ENCODE data around the gene HSP90AA1. TPM values are rescaled to one million over a fixed set of nuclear protein-coding genes. Genes with fewer than 3 reads are reported as not detected.

The HSP90AA1 gene
- total and polyA plus RNA-seq, 2 of the 8 experiments (the other 6 are each of a cell fraction or from before 2014, with no cell fraction given) = 339 to 878 TPM

DNA sequence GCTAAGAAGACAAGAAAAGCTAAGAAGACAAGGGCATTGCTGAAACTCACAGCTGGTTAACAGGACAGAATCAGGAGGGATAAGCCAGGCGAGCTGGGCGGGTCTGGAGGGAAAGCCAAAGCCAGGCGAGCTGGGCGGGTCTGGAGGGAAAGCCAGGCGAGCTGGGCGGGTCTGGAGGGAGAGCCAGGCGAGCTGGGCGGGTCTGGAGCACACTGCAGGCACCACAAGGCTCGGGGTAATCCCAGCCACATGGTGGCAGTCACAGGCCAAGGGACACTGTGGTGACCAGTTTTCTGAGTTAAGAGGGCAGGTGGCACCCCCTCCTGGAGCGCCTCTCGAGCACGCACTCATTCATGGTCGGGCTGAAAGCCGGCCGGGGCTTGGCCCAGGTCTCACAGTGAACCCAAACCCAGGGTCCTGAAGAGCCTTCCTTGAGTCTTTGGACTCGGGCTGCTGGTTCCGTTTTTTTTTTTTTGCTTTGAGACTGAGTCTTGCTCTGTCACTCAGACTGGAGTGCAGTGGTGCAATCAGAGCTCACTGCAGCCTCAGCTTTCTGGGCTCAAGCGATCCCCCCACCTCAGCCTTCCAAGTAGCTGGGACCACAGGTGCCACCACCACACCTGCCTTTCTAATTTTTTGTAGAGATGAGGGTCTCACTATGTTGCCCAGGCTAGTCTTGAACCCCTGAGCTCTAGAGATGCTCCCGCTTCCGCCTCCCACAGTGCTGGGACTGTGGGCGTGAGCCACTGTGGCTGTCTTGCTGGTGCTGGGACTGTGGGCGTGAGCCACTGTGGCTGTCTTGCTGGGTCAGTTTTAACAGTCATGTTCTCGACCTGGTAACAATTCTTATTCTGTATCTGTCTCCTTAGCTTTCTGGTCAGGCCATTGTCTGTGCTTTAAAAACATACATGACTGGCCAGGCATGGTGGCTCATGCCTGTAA lies 40.2 kb downstream of the HSP90AA1 start:
- FAIRE-seq (no peak), DNase-seq (ENCODE audit: low read depth in 1 of 2, low spot score in 2 of 2) (peak; percentile 75 to 81)
- TF ChIP-seq RAD21 (IDR thresholded peaks at IDR 0.05 in 1 of 2, conservative IDR thresholded peaks at IDR 0.05 in 1 of 2; ENCODE audit: low read depth in 2 of 2, low read length in 2 of 2) (peak; percentile 80 to 84), CHD2 (IDR thresholded peaks at IDR 0.05; ENCODE audit: low read length) (no peak), POLR2A (IDR thresholded peaks at IDR 0.05; ENCODE audit: control extremely low read depth in 1 of 2, low read depth in 2 of 2, low read length in 2 of 2) (0 out of 3 replicates have a peak, but pooled peaks of 1 of the 2 experiments have one; percentile 15), SIN3A (conservative IDR thresholded peaks at IDR 0.05 in 1 of 2, IDR thresholded peaks at IDR 0.05 in 1 of 2; ENCODE audit: low read depth in 1 of 2, low read length in 2 of 2) (0 out of 4 replicates have a peak, but pooled peaks have one; percentile 49 to 73), FOSL1 (IDR thresholded peaks at IDR 0.05; ENCODE audit: insufficient read depth, low read depth, low read length) (no peak)
- TF ChIP-seq, protein P1, sequence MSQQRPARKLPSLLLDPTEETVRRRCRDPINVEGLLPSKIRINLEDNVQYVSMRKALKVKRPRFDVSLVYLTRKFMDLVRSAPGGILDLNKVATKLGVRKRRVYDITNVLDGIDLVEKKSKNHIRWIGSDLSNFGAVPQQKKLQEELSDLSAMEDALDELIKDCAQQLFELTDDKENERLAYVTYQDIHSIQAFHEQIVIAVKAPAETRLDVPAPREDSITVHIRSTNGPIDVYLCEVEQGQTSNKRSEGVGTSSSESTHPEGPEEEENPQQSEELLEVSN (IDR thresholded peaks at IDR 0.05) = peak; percentile 37; the same call in 1 of the 2 replicates
- TF ChIP-seq, protein P2, sequence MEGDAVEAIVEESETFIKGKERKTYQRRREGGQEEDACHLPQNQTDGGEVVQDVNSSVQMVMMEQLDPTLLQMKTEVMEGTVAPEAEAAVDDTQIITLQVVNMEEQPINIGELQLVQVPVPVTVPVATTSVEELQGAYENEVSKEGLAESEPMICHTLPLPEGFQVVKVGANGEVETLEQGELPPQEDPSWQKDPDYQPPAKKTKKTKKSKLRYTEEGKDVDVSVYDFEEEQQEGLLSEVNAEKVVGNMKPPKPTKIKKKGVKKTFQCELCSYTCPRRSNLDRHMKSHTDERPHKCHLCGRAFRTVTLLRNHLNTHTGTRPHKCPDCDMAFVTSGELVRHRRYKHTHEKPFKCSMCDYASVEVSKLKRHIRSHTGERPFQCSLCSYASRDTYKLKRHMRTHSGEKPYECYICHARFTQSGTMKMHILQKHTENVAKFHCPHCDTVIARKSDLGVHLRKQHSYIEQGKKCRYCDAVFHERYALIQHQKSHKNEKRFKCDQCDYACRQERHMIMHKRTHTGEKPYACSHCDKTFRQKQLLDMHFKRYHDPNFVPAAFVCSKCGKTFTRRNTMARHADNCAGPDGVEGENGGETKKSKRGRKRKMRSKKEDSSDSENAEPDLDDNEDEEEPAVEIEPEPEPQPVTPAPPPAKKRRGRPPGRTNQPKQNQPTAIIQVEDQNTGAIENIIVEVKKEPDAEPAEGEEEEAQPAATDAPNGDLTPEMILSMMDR (IDR thresholded peaks at IDR 0.05; ENCODE audit: control extremely low read depth in 1 of 3, insufficient read depth in 1 of 3, low read depth in 1 of 3, low read length in 3 of 3) = peak; percentile 75 to 98 (median 80)

More for the DNA sequence above, 40.2 kb downstream of the HSP90AA1 start:
- no peak overlapping the region for H2BK120ac ChIP-seq (replicated peaks; ENCODE audit: low read depth, low read length)
- H3K4me2 ChIP-seq (ENCODE audit: insufficient read depth in 1 of 2, low read depth in 2 of 2, low read length in 2 of 2) = no peak overlapping the region
- H3K27ac ChIP-seq (ENCODE audit: low read depth, low read length) = no peak overlapping the region
- ChIA-PET POLR2A (ENCODE audit: partially characterized antibody) (interaction anchor here (0.6 to 1.4 kb wide), 6 partner anchors 9 to 1343 kb away, joined by 3 to 9 read pairs (median 3); no protein-coding TSS in a partner anchor), CTCF (ENCODE audit: partially characterized antibody) (interaction anchor here (0.6 to 7.8 kb wide), 23 partner anchors 8 to 1044 kb away, joined by 3 to 74 read pairs (median 4); partner anchors contain the start of gene MOK)
- no peak overlapping the region for H2AFZ ChIP-seq (ENCODE audit: low read length)
- no peaks in the 10 kb centered on the region for H3K9me3 ChIP-seq (ENCODE audit: insufficient read depth in 2 of 2, low read depth in 1 of 2, low read length in 1 of 2)
- no peak overlapping the region for H2BK20ac ChIP-seq (ENCODE audit: low read length)
- H2BK12ac ChIP-seq (ENCODE audit: low read depth, low read length) = no peak overlapping the region
- H3K27me3 ChIP-seq (replicated peaks in 1 of 4; ENCODE audit: control insufficient read depth in 3 of 4, extremely low read depth in 1 of 4, insufficient read depth in 3 of 4, low read length in 3 of 4) = no peaks in the 10 kb centered on the region
- H2BK5ac ChIP-seq (ENCODE audit: low read depth, low read length) = no peak overlapping the region
- no peak overlapping the region for H3K9ac ChIP-seq (replicated peaks in 1 of 4; ENCODE audit: extremely low read depth in 1 of 4, low read depth in 3 of 4, low read length in 3 of 4)
- H3K4ac ChIP-seq (replicated peaks; ENCODE audit: insufficient read length, low read depth, low read length) = no peak overlapping the region
- no peak overlapping the region for H4K8ac ChIP-seq (ENCODE audit: extremely low read depth, insufficient read depth, low read length)
- H3K14ac ChIP-seq (ENCODE audit: insufficient read length) = no peak overlapping the region
- H4K91ac ChIP-seq (replicated peaks; ENCODE audit: insufficient read length, low read length) = no peak overlapping the region
- peaks cover 0 to 9% of the 10 kb centered on the region in 2 experiments for H4K20me1 ChIP-seq (replicated peaks in 1 of 2; ENCODE audit: control insufficient read depth in 1 of 2, insufficient read depth in 2 of 2, low read length in 2 of 2)
- no peak overlapping the region for H3K23ac ChIP-seq (ENCODE audit: insufficient read length)
- peaks cover 42 to 75% (median 68%) of the 10 kb centered on the region in 4 experiments for H3K36me3 ChIP-seq (ENCODE audit: control insufficient read depth in 2 of 4, insufficient read depth in 4 of 4, low read length in 3 of 4)
- 64% methylated on average over 23 of the region's 23 CpGs; no CpG with 5 or more reads in 1 of the 2 experiments for WGBS, 2 experiments (ENCODE audit: extremely low coverage in 1 of 2, insufficient coverage in 1 of 2, insufficient read length in 1 of 2, insufficient replicate concordance in 2 of 2, low coverage in 1 of 2, low lambda C conversion rate in 2 of 2, missing lambda C conversion rate in 1 of 2)
- no peak overlapping the region for H3K18ac ChIP-seq (ENCODE audit: extremely low read depth, low read length)
- no peaks in the 10 kb centered on the region for H3K4me1 ChIP-seq (replicated peaks in 1 of 4; ENCODE audit: control insufficient read depth in 3 of 4, insufficient read depth in 4 of 4, low read length in 3 of 4)
- no peak overlapping the region for H3K4me3 ChIP-seq (ENCODE audit: extremely low read depth in 1 of 4, insufficient read depth in 2 of 4, low read depth in 3 of 4, low read length in 4 of 4)
- no peak overlapping the region for H4K5ac ChIP-seq (ENCODE audit: insufficient read length, low read depth, low read length)
- H3K56ac ChIP-seq (replicated peaks; ENCODE audit: insufficient read length, low read depth, low read length) = no peak overlapping the region
- H3K79me1 ChIP-seq (ENCODE audit: low read depth, low read length) = no peaks in the 10 kb centered on the region
- H2AK5ac ChIP-seq (ENCODE audit: low read depth, low read length) = no peak overlapping the region
- H3K79me2 ChIP-seq (ENCODE audit: control insufficient read depth in 1 of 2, insufficient read depth in 2 of 2, low read length in 2 of 2) = no peaks in the 10 kb centered on the region
- H3K23me2 ChIP-seq (ENCODE audit: low read depth, low read length) = no peaks in the 10 kb centered on the region
- H2BK15ac ChIP-seq (ENCODE audit: low read length) = no peak overlapping the region

All from H1 (cell line).